Fibroblast of mammary gland (primary cell): ENCODE results near the gene TMEM255A.

Source experiments
- DNase-seq: peaks from one replicate; pipeline ENCODE4 v3.0.0-alpha.2; 2010; ENCODE audit warnings: low read depth
- H3K4me3 ChIP-seq: 2 replicates; pipeline ENCODE4 v1.5.1; 2011; ENCODE audit warnings: low read depth, mild to moderate bottlenecking, low read length, moderate library complexity; ENCODE audit not compliant: control insufficient read depth
- CTCF ChIP-seq: conservative IDR thresholded peaks from 2 replicates; pipeline ENCODE4 v1.5.1; 2011; ENCODE audit warnings: low read depth, low read length, inconsistent platforms; ENCODE audit not compliant: control insufficient read depth, insufficient read depth

TMEM255A gene

DNA sequence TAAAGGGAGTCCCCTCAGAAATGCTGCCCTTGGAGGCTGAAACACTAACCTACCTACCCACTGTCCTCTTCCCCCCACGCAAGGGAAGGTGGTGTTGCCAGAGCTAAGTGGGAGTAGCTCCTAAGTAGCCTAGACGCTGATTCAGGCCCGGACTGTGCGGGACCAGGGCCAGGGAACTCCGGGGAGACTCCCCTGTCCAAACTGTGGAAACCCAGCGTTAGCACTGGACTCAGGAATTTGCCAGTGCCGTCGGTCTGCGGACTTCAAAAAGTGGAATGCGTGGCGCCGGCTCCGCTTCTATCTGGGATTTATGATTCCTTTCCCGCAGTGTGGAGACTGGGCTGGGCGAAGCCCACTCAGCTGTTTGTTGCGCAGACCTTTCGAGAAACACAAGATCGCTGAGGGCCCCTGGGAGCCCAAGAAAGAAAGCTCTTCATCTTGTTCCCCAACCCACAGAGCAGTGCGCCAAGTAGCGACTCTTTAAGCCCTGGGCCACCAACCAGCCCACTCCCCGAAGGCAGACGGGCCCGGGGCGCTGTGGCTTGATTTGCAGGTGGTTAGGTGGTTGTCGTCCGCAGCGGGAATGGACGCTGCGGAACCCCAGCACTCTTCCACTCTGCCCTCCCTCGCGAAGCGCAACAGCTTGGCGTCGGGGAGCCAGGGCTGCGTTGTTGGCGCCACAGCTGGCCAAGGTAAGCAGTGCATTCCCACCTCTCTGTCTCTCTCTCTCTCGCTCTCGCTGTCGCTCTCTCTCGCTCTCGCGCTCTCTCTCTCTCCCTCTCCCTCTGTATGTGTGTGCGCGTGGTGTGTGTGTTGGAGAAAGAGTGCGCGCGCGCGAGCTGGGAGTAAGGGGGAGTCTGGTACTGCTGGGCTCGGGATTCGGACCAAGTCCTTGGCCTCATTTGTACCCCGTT is 2.0 kb downstream of the TMEM255A start:
- TF ChIP-seq CTCF = peak; percentile 21
- H3K4me3 ChIP-seq = no peak overlapping the region

GRCh38 chrX:120308558-120308957 is 2.7 kb downstream of the TMEM255A start:
- TF ChIP-seq CTCF = no peak
- DNase-seq = no peak

More for the DNA sequence above, 2.0 kb downstream of the TMEM255A start:
- DNase-seq = peak; percentile 40

DNA sequence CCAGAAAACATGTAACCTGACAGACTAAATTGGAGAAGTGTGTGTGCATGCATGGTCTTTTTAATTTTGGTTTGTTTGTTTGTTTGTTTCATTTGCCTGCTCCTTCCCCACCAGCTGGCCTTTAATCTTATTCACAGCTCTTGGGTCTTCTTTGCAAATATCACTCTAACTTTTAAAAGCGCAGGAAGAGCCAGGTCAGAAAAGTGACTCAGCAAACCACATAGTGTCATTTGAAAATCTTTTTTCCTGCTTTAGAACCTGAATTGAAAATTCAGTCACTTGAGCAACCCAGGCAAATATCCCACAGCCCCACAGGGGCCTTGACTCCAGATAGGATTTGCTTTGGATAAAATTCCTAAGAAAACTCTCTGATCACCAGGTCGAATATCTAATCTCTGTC is 4.6 kb downstream of the TMEM255A start:
- no peak for DNase-seq
- no peak for TF ChIP-seq CTCF
- no peak overlapping the region for H3K4me3 ChIP-seq

More at GRCh38 chrX:120308558-120308957, 2.7 kb downstream of the TMEM255A start:
- no peak overlapping the region for H3K4me3 ChIP-seq

GRCh38 chrX:120305531-120306141 is 5.6 kb downstream of the TMEM255A start:
- H3K4me3 ChIP-seq = no peak overlapping the region
- DNase-seq = peak; percentile 21
- TF ChIP-seq CTCF = no peak

- no peak for DNase-seq
- H3K4me3 ChIP-seq = no peak overlapping the region
- TF ChIP-seq CTCF = no peak
Measured at GRCh38 chrX:120304256-120304655, 7.0 kb downstream of the TMEM255A start.

DNA sequence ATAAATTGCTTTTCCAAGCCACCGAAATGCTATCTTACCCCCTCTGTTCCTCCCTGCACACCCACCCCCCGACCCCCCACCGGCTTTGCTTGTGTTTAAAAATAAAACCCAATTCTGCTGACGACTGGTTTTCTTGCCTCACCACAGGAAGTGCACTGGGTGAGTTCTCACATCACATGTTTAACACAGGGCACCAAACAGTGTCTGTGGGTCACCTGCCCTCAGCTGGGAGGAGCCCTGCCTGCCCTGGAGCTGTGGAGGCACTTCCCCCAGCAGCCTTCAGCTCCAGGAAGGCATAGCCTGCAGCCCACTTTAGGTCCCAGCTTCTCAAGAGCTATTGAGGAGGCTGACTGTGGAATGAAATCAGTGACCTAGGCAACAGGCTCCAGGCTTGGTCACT is 8.8 kb downstream of the TMEM255A start:
- no peak for TF ChIP-seq CTCF
- no peak overlapping the region for H3K4me3 ChIP-seq
- DNase-seq = no peak

GRCh38 chrX:120301960-120302359 is 9.3 kb downstream of the TMEM255A start:
- no peak for DNase-seq
- H3K4me3 ChIP-seq = no peak overlapping the region
- TF ChIP-seq CTCF = no peak
